Measurements from ENCODE around the gene SLC25A51.

Gene SLC25A51

DNA sequence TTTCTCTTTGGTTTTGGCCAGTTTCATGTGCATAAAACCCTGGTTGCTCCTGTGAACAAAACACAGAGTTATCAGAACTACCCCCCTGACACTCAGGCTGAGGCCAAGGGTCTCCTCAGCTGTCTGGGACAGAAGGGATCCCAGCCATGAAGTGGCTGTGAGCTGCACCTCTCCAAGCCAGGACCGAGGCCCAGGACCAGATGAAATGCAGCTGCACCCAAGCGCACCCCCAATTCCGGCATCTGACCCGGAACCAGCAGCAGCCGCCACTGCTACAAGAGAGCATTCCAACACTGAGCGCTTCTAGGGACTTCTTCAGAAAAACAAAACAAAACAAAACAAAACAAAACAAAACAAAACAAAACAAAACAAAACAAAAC lies 16.0 kb upstream of the SLC25A51 start:
- Histone ChIP-seq H3K9ac (ENCODE audit: insufficient read length, low read depth) (peak overlapping the region; percentile 23), H3K4me1 (ENCODE audit: insufficient read depth, insufficient read length) (peaks cover 41% of the 10 kb centered on the region), H3K4me3 (ENCODE audit: insufficient read length, low read depth) (no peak overlapping the region), H3K9me3 (ENCODE audit: insufficient read depth, low read length) (no peaks in the 10 kb centered on the region), H3K27me3 (ENCODE audit: insufficient read depth, insufficient read length) (no peaks in the 10 kb centered on the region), H3K36me3 (ENCODE audit: insufficient read depth, insufficient read length, low read length) (peaks cover 89% of the 10 kb centered on the region)
- DNase-seq (ENCODE audit: low read depth, low spot score) = no peak
- TF ChIP-seq SUZ12 (IDR thresholded peaks at IDR 0.05; ENCODE audit: extremely low read depth, insufficient read depth, insufficient read length) = no peak
- TF ChIP-seq YY1 (IDR thresholded peaks at IDR 0.05; ENCODE audit: insufficient read depth, insufficient read length) = no peak
- no peak for TF ChIP-seq ZNF274 (IDR thresholded peaks at IDR 0.05; ENCODE audit: low read depth, low read length)

DNA sequence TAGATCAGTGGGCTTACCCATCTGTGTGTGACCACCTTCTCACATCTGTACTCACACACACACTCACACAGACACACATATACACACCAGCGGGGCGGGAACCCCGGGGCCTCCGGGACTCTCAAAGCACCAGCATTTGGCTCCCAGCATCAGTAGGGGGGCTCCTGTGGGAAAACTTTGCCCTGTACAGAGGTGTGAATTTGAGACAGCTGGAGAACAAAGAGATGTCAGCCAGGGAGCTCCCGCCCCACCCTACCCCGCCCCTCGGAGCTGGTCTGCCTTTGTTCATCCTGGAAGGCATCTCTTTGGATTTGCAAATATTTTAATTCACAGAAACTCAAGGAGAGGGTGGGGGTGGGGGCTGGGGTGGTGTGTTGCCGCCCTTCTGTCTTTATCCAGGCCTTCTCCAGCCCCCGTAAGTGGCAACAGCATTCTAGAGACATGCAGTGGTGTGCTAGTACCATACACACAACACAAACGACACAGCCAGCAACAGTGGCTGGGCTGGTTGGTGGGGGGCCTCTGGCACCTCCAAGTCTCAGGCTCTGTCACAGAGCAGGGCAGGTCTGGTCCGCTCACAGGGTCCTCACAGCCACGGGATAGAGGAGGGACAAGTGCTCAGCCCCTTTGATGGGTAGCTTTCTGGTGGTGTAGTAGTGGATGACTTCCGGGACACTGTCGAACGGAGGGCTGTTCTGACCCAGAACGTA lies 15.5 kb upstream of the SLC25A51 start:
- no peak for TF ChIP-seq YY1 (IDR thresholded peaks at IDR 0.05; ENCODE audit: insufficient read depth, insufficient read length)
- peak overlapping the region; percentile 23 for H3K9ac ChIP-seq (ENCODE audit: insufficient read length, low read depth)

DNA sequence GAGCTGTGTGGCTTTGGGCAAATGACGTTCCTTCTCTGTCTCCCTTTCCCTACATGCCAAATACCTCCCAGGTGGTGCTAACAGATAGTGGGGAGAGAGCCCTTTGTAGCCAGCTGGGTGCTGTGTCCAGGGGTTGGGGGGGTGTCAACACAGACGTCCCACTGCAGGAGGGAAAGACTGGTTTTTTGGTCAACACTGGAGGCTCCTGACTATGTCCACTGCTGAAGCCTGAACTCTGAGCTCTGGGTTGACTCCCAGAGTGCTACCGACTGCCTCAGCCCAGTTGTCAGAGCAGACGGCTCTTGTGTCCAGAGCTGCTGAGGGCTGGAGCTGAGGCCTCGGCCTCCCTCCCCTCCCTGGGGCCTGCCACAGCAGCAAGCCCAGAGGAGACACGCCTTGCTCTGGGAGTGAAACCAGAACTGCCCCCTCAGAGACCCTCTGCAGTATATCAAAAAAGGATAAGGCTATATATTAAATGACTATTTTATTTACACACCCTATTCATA lies 14.8 kb upstream of the SLC25A51 start:
- Histone ChIP-seq H3K4me1 (ENCODE audit: insufficient read depth, insufficient read length) (peaks cover 38% of the 10 kb centered on the region), H3K9ac (ENCODE audit: insufficient read length, low read depth) (no peak overlapping the region), H3K9me3 (ENCODE audit: insufficient read depth, low read length) (no peaks in the 10 kb centered on the region), H3K4me3 (ENCODE audit: insufficient read length, low read depth) (no peak overlapping the region), H3K27me3 (ENCODE audit: insufficient read depth, insufficient read length) (no peaks in the 10 kb centered on the region), H3K36me3 (ENCODE audit: insufficient read depth, insufficient read length, low read length) (peaks cover 81% of the 10 kb centered on the region)
- DNase-seq (ENCODE audit: low read depth, low spot score) = no peak
- TF ChIP-seq ZNF274 (IDR thresholded peaks at IDR 0.05; ENCODE audit: low read depth, low read length) (no peak), YY1 (IDR thresholded peaks at IDR 0.05; ENCODE audit: insufficient read depth, insufficient read length) (no peak), SUZ12 (IDR thresholded peaks at IDR 0.05; ENCODE audit: extremely low read depth, insufficient read depth, insufficient read length) (no peak)

More for the DNA sequence above, 15.5 kb upstream of the SLC25A51 start:
- Histone ChIP-seq H3K36me3 (ENCODE audit: insufficient read depth, insufficient read length, low read length) (peaks cover 87% of the 10 kb centered on the region), H3K9me3 (ENCODE audit: insufficient read depth, low read length) (no peaks in the 10 kb centered on the region), H3K4me3 (ENCODE audit: insufficient read length, low read depth) (no peak overlapping the region), H3K27me3 (ENCODE audit: insufficient read depth, insufficient read length) (no peaks in the 10 kb centered on the region), H3K4me1 (ENCODE audit: insufficient read depth, insufficient read length) (peaks cover 38% of the 10 kb centered on the region)
- no peak for DNase-seq (ENCODE audit: low read depth, low spot score)

DNA sequence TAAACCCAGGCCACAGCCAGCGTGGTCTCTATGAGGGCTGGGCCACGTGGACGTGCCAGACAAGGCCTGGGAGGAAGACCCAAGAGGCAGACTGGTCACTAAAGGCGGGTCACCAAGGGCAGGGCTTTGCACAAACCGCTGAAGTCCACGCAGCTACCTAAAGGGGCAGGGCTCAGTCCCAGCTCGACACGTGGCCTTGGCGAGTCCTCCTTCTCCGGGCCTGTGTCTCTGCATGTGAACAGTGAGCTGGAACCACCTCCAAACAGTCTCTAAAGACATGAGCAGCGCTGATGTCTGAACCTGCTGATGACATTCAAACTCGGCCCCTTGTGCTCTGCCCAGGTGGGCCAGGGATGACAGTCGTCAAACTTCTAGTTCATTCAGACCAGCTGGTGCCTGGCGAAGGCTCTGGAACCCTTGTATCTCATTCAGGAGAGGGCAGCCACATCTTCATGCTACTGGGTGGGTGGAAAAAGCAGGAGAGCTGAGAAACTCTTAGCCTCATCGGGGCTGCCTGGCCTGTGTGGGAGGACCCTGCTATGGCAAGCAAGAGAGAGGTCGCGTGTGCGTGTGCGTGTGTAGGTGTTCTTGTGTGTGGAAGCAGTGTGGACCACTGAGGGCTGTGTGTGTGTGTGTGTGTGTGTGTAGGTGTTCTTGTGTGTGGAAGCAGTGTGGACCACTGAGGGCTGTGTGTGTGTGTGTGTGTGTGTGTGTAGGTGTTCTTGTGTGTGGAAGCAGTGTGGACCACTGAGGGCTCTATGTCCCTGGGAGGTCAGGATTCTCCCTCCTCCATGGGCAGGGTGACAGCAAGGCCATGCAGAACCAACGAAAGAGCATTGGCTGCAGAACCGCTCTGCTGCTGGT lies 14.1 kb upstream of the SLC25A51 start:
- Histone ChIP-seq H3K27me3 (ENCODE audit: insufficient read depth, insufficient read length) (no peaks in the 10 kb centered on the region), H3K4me3 (ENCODE audit: insufficient read length, low read depth) (no peak overlapping the region), H3K9ac (ENCODE audit: insufficient read length, low read depth) (no peak overlapping the region), H3K9me3 (ENCODE audit: insufficient read depth, low read length) (no peaks in the 10 kb centered on the region), H3K4me1 (ENCODE audit: insufficient read depth, insufficient read length) (peaks cover 31% of the 10 kb centered on the region), H3K36me3 (ENCODE audit: insufficient read depth, insufficient read length, low read length) (peaks cover 74% of the 10 kb centered on the region)
- TF ChIP-seq YY1 (IDR thresholded peaks at IDR 0.05; ENCODE audit: insufficient read depth, insufficient read length) (no peak), ZNF274 (IDR thresholded peaks at IDR 0.05; ENCODE audit: low read depth, low read length) (no peak), SUZ12 (IDR thresholded peaks at IDR 0.05; ENCODE audit: extremely low read depth, insufficient read depth, insufficient read length) (no peak)
- DNase-seq (ENCODE audit: low read depth, low spot score) = no peak

DNA sequence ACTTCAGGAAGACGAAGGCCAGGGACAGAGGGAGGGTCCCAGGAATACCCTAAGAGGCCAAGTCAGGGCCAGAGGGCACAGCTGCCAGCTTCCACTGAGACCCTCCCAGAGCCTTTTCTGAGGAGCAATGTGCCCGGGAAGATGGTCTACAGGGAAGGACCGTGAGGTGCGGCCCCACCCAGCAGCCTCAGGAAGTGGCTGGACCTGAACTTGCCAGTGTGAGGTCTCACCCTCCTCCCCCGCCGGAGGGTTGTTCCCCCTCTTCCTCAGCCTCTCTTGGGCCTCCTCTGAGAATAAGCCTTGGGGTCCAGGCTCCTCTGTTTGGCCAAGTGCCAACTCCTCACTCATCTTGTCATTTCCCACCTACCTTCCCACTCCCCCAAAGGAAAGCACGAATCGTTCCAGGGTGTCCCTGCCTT lies 13.4 kb upstream of the SLC25A51 start:
- Histone ChIP-seq H3K36me3 (ENCODE audit: insufficient read depth, insufficient read length, low read length) (peaks cover 68% of the 10 kb centered on the region), H3K27me3 (ENCODE audit: insufficient read depth, insufficient read length) (no peaks in the 10 kb centered on the region), H3K9ac (ENCODE audit: insufficient read length, low read depth) (no peak overlapping the region), H3K4me3 (ENCODE audit: insufficient read length, low read depth) (no peak overlapping the region), H3K4me1 (ENCODE audit: insufficient read depth, insufficient read length) (peaks cover 24% of the 10 kb centered on the region), H3K9me3 (ENCODE audit: insufficient read depth, low read length) (no peaks in the 10 kb centered on the region)
- no peak for TF ChIP-seq ZNF274 (IDR thresholded peaks at IDR 0.05; ENCODE audit: low read depth, low read length)
- no peak for TF ChIP-seq YY1 (IDR thresholded peaks at IDR 0.05; ENCODE audit: insufficient read depth, insufficient read length)
- TF ChIP-seq SUZ12 (IDR thresholded peaks at IDR 0.05; ENCODE audit: extremely low read depth, insufficient read depth, insufficient read length) = no peak
- DNase-seq (ENCODE audit: low read depth, low spot score) = no peak

DNA sequence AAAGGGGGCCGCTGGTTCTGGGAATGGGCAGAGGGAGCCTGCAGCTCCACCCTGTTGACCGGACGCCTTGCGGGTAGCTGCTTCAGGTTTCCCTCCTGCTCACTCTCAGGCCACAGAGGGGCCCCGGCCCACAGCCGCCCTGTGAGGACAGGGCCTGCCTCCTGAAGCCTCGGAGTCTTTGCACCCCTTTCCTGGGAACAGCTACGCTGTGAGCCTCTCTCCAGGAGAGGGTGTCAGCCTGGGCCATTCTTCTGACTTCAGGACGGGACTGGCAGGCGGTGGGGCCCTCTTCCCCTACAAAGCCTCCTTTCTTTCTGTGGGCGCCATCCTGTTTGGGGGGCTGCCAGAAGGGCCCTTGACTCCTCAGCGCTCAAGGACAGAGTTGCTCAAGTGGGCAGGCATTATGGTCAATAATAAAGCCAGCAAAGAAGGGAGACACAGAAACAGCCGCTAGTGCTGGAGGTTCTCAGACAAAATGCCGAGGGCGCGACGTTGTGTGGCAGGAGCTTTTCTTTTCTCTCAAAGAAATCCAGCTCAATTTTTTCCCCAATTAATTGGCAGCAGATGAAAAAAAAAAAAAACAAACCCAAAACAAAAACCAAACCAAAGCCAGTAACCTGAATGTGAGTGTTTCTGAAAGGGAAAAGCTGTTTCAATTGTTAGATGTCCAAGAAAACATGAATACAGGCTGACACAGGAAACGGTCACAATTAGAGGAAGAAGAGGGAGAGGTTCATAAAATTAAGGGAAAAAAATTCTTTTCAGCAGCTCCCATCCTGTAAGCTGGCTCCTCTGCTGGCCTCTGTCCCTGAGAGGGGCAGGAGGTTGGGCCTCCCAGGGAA lies 12.8 kb upstream of the SLC25A51 start:
- H3K4me3 ChIP-seq (ENCODE audit: insufficient read length, low read depth) = no peak overlapping the region
- no peak for DNase-seq (ENCODE audit: low read depth, low spot score)
- H3K9me3 ChIP-seq (ENCODE audit: insufficient read depth, low read length) = no peaks in the 10 kb centered on the region
- TF ChIP-seq SUZ12 (IDR thresholded peaks at IDR 0.05; ENCODE audit: extremely low read depth, insufficient read depth, insufficient read length) (no peak), ZNF274 (IDR thresholded peaks at IDR 0.05; ENCODE audit: low read depth, low read length) (no peak), YY1 (IDR thresholded peaks at IDR 0.05; ENCODE audit: insufficient read depth, insufficient read length) (no peak)
- H3K27me3 ChIP-seq (ENCODE audit: insufficient read depth, insufficient read length) = no peaks in the 10 kb centered on the region
- peaks cover 62% of the 10 kb centered on the region for H3K36me3 ChIP-seq (ENCODE audit: insufficient read depth, insufficient read length, low read length)
- no peak overlapping the region for H3K9ac ChIP-seq (ENCODE audit: insufficient read length, low read depth)
- peaks cover 22% of the 10 kb centered on the region for H3K4me1 ChIP-seq (ENCODE audit: insufficient read depth, insufficient read length)

Data from NT2/D1 (cell line).